Subcutaneous adipose tissue (tissue), 4 donors: ENCODE results near the gene TRNP1. TPM values are rescaled to one million over a fixed set of nuclear protein-coding genes. Genes with fewer than 3 reads are reported as not detected.

ENCODE experiments used
- CTCF ChIP-seq: fragments of 450-650 bp; IDR thresholded peaks from one replicate; pipeline ENCODE4 v1.5.1; 2016; ENCODE audit warnings: low read depth, mild to moderate bottlenecking, control low read depth, antibody characterized with exemption, moderate library complexity
- total RNA-seq, 4 donors: library from RNA; depleted of rRNA; stranded (reverse); fragments of >200 nt; gene quantifications; one replicate each; pipeline ENCODE4 v1.1.0, GENCODE V29; 2016

The TRNP1 gene
- 1 to 10 TPM in 3 of 4 donors, under 1 TPM in 1; 0.34 to 3.8 (median 1.7) TPM for total RNA-seq

GRCh38 chr1:26993237-26994019, at the start of gene TRNP1:
TSS of gene TRNP1 (plus strand) at chr1:26993692. CDS start at chr1:26993787, 95 bp downstream.
- TF ChIP-seq CTCF: no peak

- no peak for TF ChIP-seq CTCF
These were observed 48.4 kb upstream of the TRNP1 start for GRCh38 chr1:26945138-26945537.

GRCh38 chr1:26945728-26946127, 47.8 kb upstream of the TRNP1 start:
- no peak for TF ChIP-seq CTCF

- no peak for TF ChIP-seq CTCF
These were observed 47.2 kb upstream of the TRNP1 start for GRCh38 chr1:26946270-26946669.

- TF ChIP-seq CTCF: no peak
These were observed 44.1 kb upstream of the TRNP1 start for GRCh38 chr1:26949266-26949925.

- no peak for TF ChIP-seq CTCF
These were observed 43.6 kb upstream of the TRNP1 start for GRCh38 chr1:26949926-26950319.

- no peak for TF ChIP-seq CTCF
These were observed 42.9 kb upstream of the TRNP1 start for GRCh38 chr1:26950602-26951001.
